Ammon's horn (tissue), 1 donor: ENCODE results near the gene CFAP157.

Experiments
- DNase-seq: peaks from one replicate; pipeline ENCODE4 v3.0.0-alpha.2; 2016; ENCODE audit warnings: low spot score

The CFAP157 gene

DNA sequence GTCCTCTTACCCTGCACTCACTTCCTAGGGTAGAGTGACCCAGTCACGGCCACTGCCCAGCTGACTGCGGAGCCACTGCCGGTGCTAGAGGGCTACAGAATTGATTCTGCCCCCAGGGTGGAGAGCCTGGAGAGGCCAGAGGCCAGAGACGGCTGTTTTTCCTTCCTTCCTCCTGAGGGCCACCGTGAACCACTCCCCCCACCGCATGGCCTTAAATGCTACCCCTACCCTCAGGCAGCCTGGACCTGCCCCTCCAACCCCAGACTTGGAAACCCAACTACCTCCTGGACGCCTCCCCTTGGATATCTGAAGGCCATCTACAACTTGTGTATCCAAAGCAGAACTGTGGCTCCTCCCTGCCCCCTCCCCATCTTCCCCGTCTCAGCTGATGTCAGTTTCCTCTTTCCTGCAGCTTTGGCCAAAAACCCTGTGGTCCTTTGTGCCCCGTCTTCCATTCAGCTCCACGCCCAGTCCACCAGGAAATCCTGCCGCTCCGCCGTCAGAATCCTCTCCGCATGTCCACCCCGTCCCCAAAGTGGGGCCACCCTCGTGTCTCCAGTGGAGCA, 55.4 kb downstream of the CFAP157 start:
- DNase-seq: peak; percentile 67

DNA sequence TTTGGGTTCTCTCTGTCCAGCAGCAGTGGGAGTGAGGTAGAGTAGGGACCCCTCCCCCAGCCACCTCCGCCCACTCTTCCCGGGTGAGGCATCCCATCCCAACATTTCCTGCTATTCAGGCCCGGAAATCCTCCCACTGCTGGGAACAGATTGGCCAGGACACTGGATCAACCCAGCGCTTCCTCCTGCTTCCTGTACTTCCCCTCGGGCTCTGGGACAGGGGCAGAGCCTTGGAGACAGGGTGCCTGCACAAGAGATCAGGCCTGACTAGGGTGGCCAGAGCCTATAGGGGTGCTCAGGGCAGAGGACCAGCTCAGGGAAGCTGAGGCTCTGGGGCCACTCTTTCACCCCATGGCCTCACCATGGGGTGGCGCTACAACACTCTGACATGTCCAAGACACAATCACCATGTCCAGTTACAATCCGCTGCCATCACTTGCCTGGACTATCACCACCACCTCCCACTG, 57.2 kb downstream of the CFAP157 start:
- no peak for DNase-seq

DNA sequence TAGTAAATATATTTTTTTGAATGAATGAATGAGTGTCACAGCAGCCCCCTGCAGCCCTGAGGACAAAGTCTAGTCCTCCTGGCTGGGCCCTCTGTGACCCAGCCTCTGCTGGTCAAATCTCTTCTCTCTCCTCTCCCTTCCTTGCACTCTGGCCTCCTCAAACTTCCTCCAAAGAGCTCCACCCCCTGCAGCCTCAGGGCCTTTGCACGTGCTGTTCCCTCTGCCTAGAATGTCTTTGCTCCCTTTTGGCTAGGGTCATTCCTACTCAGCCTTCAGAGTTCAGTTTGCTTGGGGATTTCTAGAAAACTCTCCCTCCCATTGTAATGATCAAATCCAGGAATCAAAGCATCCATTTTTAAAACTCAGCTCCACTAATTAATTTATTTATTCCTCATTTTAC, 58.6 kb downstream of the CFAP157 start:
- DNase-seq: no peak
